ENCODE results near the gene ABHD12B.
"Not testable (repeated sequence)": the region's sequence is repeated elsewhere in the genome, so short reads cannot be mapped to it uniquely, and the experiment has no call there.

The ABHD12B gene

GRCh38 chr14:50839691-50840090 lies 32.2 kb upstream of the ABHD12B start:
- no peak for DNase-seq (ENCODE audit: low spot score)

GRCh38 chr14:50844391-50844790 lies 27.5 kb upstream of the ABHD12B start:
- DNase-seq (ENCODE audit: low spot score): no peak

GRCh38 chr14:50845166-50845565 lies 26.7 kb upstream of the ABHD12B start:
- DNase-seq (ENCODE audit: low spot score): no peak

- DNase-seq (ENCODE audit: low spot score): no peak
These were observed 25.5 kb upstream of the ABHD12B start for GRCh38 chr14:50846226-50846880.

DNA sequence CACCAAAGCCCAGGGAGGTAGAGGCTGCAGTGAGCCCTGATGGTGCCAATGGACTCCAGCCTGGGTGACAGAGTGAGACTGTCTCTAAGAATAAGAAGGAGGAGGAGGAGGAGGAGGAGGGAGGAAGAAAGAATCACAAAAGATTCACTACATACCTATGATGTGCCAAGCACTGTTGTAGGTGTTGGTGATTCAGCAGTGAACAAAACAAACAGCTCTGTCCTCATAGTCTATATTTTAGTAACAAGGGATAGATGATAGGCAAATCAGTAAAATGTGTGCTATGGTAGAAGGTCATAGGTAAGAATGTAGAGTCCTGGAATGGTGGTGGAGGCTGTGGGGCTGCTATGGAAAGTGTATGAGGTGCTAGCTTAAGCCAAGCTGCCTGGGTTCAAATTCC lies 18.0 kb upstream of the ABHD12B start:
- DNase-seq (ENCODE audit: low spot score): no peak

DNA sequence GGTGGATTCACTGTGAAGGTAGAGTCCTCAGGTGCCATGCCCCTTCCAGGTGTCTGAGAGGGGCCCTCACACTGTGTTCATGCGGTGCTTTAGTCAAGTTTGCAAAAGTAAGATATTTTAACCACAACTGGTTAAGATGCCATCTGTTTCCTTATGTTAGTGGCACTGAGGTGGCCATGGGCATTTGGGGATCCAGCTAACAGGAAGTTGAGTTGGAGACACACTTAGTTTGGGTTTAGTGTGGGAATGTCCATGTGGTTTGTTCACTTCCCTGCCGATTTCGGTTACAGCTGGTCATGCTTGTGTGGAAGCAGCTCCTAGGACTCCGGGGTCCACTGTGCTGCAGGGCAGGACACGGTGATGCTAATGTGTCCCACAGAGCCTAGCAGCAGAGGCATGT lies 17.3 kb upstream of the ABHD12B start:
- no peak for DNase-seq (ENCODE audit: low spot score)

DNA sequence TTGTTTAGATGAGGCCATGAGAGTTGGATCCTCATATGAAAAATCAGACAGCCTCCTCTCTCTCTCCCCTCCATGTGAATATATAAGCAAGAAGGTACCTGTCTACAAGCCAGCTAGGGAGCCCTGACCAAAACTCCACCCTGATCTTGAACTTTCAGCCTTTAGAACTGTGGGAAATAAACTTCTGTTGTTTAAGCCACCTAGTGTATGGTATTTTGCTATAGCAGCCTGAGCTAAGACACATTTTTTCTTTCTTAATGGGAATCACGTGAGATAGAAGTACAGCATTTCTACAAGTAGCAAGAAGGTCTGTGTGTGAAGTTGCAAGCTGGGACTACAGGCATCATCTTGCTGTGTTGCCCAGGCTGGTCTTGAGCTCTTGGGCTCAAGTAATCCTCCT lies 16.3 kb upstream of the ABHD12B start:
- DNase-seq (ENCODE audit: low spot score): no peak

- DNase-seq (ENCODE audit: low spot score): no peak
These were observed 15.2 kb upstream of the ABHD12B start for GRCh38 chr14:50856660-50857059.

- peak; percentile 24 for DNase-seq (ENCODE audit: low spot score)
These were observed 12.6 kb upstream of the ABHD12B start for GRCh38 chr14:50859296-50859624.

GRCh38 chr14:50860478-50861086 lies 11.3 kb upstream of the ABHD12B start:
- peak; percentile 88 for DNase-seq (ENCODE audit: low spot score)

GRCh38 chr14:50862036-50862570 lies 9.8 kb upstream of the ABHD12B start:
- peak; percentile 51 for DNase-seq (ENCODE audit: low spot score)

- no peak for DNase-seq (ENCODE audit: low spot score)
These were observed 7.6 kb upstream of the ABHD12B start for GRCh38 chr14:50864237-50864636.

DNA sequence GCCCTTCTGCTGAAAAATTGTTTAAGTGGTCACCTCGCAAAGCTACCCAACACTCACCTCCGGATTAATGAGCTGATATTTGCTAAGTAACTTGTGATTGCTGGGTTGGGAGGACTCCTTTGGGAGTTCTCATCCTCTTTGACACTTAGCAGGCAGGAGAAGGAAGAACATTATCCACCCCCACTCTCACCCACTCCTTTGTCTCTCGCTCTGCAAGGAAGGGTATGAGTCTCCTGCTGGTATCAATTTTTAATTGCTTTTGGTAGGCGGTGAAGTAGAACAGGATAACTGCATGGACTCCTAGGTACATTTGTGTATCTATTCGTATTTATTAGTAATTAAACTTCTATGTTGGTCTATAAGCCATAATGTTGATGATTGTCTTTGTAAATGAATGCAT lies 6.9 kb upstream of the ABHD12B start:
- no peak for DNase-seq (ENCODE audit: low spot score)

- no peak for DNase-seq (ENCODE audit: low spot score)
These were observed 6.3 kb upstream of the ABHD12B start for GRCh38 chr14:50865391-50866076.

DNA sequence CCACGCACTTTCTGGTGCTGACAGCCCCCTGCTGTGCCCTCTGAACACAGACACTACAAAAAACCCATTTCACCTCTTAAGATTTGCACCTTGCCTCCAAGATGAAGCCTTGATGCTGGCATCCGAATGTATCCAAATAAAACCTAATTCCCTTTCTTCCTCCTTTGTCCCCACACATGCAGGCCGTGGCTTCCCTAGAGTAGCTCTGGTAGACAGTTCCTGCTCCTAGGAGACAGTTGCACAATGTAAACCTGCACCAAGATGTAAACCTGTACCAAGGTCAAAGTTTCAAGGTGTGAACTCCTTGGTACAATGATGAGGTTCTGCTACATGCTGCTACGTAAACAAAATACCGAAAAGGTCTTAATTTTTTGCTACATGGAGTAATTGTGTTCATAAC lies 625 bp upstream of the ABHD12B start:
- no peak for DNase-seq (ENCODE audit: low spot score)

DNA sequence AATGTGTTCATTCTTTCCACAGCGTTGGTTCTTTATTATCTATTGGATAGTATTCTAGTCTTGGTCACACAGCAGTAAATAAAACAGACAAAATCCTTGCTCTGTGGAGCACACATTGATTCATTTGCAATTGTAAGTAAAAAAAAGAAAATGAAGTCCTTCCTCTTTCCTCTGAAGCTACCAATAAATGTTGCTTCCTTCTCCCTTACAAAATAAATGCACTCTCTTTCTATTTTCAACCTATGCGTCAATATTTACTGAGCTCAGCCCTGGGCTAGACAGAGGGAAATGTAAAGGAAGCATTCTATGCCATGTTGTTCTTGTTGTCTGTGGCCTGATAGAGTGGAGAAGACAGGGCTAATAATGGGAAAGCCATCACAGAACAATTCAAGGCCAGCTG lies 2.9 kb downstream of the ABHD12B start:
- DNase-seq (ENCODE audit: low spot score): no peak

DNA sequence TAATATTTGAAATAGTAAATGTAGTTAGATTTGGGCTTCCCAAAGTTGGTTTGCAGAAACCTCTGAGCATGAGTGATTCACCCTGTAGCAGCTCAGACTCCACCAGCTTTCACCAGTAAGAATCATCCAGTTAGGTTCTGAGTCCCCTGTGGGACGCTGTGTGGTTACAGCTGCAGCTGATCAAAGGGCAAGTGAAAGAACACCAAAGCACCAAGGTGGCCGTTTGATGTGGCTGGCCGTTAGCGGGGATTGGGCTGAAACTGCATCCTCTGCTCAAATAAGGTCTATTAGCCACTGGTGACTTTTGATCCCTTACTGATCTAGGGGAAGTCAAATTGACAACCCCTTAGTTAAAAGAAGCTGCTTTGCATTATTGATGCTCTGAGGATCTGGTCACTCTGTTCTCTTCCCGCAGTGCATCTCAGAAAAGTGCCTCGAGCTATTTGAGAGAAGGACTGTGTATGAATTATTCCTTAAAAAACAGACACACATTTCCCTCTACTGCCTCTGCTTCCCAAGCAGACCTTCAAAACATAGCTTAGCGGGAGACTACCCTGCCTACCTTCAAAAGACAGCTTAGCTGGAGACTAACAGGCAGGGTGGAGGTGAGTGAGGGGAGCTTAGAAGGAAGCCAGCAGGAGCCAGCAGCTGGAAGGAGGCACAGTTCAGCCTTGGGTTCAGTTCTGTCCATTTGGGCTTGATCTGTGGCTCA lies 3.7 kb downstream of the ABHD12B start:
- DNase-seq (ENCODE audit: low spot score): no peak

- no peak for DNase-seq (ENCODE audit: low spot score)
These were observed 11.3 kb downstream of the ABHD12B start for GRCh38 chr14:50882932-50883826.

DNA sequence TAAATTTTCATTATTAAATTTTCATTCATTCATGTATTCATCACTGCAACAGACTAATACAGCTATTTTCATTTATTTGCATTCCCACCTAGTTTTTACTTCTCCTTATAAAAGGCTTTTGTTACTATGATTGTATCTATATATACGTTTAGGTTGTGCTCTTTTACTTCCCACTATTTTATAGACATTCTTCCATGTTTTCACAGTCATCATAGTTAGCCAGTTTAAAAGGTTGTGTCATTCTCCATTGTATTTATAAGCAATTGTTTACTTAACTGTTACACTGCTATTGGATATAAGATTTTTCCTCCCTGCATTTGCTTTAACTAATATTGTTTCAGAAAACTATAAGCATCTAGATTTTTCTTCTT lies 12.0 kb downstream of the ABHD12B start:
- no peak for DNase-seq (ENCODE audit: low spot score)

- DNase-seq (ENCODE audit: low spot score): no peak
These were observed 15.6 kb downstream of the ABHD12B start for GRCh38 chr14:50887476-50887875.

DNA sequence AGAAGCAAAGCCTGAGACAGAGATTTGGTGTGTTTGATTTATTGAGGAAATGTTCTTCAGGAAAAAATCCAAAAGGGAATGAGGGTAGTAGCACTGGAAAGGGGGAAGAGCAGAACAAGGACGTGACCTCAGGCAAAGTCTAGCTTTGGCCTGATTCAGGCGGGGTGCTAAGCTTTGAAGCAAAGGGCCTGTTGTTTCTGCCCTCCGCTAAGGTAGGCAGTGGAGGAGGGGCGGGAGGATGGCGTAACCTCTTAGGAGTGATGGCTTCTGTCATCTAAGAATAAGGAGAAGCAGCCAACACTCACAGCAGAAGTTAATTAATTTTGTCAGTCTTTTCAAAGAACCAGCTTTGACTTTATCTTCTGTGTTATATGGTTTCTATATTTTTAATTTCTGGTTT lies 20.4 kb downstream of the ABHD12B start:
- no peak for DNase-seq (ENCODE audit: low spot score)

GRCh38 chr14:50896421-50896820 lies 24.6 kb downstream of the ABHD12B start:
- not testable (repeated sequence) for DNase-seq (ENCODE audit: low spot score)

All from pons (tissue), 1 donor.